Peyer's patch (tissue), 4 donors: ENCODE results near the gene CD200R1L.

ENCODE experiments used
- POLR2A ChIP-seq, 2 donors: fragments of 450-650 bp; IDR thresholded peaks; one replicate each; pipeline ENCODE4 v1.5.1; 2017; ENCODE audit warnings: antibody characterized with exemption in 2 of 2, mild to moderate bottlenecking in 2 of 2, moderate library complexity in 2 of 2
- TF ChIP-seq, protein P1 (sequence below), 6 experiments: fragments of 450-650 bp in 4 of 6; fragments of 200-600 bp in 2 of 6; sonication (generic) in 1 of 6; IDR thresholded peaks; one replicate each; pipeline ENCODE4 v1.5.1; 2017 to 2019; ENCODE audit warnings: antibody characterized with exemption in 6 of 6, mild to moderate bottlenecking in 3 of 6, moderate library complexity in 1 of 6

DNA sequence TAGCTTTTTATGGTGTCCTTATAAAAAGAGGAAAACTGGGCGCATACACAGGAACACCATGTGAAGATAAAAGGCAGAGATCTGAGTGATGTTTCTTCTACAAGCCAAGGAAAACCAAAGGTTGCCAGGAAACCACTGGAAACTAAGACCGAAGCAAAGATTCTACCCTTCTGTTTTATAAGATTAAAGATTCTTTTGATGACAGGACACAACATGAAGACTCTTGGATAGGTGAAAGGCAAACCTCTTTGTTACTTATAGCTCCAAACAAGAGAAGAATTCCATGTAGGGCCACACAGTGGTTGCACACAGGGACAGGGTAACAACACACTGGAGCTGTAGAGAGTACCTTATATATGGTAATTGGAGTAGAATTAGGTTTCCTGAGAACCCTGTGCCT, at the start of gene CD200R1L:
- TF ChIP-seq, protein P1, sequence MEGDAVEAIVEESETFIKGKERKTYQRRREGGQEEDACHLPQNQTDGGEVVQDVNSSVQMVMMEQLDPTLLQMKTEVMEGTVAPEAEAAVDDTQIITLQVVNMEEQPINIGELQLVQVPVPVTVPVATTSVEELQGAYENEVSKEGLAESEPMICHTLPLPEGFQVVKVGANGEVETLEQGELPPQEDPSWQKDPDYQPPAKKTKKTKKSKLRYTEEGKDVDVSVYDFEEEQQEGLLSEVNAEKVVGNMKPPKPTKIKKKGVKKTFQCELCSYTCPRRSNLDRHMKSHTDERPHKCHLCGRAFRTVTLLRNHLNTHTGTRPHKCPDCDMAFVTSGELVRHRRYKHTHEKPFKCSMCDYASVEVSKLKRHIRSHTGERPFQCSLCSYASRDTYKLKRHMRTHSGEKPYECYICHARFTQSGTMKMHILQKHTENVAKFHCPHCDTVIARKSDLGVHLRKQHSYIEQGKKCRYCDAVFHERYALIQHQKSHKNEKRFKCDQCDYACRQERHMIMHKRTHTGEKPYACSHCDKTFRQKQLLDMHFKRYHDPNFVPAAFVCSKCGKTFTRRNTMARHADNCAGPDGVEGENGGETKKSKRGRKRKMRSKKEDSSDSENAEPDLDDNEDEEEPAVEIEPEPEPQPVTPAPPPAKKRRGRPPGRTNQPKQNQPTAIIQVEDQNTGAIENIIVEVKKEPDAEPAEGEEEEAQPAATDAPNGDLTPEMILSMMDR (IDR thresholded peaks at IDR 0.05) = no peak
- no peak for TF ChIP-seq POLR2A (IDR thresholded peaks at IDR 0.05)
